ENCODE measurements around the gene ANKRD33B. TPM values are rescaled to one million over a fixed set of nuclear protein-coding genes. Genes with fewer than 3 reads are reported as not detected.

Gene ANKRD33B
- total RNA-seq, 1 donor from 2014 or later: 0.83 TPM

DNA sequence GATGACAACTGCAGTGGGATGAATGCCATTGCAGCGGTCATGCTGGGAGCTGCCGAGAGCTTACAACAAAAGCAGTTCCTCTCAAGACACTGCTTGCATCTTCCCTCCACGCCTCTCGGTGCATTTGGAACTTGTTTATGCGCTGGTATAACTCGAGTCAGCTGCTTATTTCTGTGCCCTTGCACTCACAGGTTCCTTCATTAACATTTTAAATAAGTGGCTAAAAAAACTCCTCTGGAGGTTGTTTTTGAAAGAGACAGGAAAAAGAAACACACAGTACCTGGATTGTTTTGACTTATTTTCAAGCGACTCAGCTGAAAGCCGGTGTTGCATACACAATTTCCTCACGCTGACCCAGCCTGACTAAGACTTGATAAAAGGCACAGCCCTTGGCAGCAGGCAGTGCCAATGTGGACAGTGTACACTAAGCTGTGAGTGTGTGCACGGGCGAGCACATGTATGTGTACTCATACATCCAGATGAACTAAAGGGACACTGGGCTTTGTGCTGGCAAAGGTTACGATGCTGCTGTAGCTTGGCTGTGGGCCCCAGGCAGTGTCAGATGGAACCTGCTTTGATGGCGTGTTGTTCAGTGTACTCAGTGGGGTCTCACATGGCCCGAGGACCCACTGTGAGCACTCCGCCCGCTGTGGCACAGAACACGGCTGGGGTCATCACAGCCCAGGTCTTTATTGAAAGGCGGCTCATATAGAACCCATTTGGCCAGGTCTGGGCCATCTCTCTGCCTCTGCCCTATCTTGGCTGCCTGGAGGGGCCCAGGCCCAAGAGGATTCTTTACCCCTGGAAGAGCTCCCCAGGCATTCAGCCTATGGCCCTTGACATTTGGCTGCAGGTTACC is 92.3 kb downstream of the ANKRD33B start:
- TF ChIP-seq, protein P1, sequence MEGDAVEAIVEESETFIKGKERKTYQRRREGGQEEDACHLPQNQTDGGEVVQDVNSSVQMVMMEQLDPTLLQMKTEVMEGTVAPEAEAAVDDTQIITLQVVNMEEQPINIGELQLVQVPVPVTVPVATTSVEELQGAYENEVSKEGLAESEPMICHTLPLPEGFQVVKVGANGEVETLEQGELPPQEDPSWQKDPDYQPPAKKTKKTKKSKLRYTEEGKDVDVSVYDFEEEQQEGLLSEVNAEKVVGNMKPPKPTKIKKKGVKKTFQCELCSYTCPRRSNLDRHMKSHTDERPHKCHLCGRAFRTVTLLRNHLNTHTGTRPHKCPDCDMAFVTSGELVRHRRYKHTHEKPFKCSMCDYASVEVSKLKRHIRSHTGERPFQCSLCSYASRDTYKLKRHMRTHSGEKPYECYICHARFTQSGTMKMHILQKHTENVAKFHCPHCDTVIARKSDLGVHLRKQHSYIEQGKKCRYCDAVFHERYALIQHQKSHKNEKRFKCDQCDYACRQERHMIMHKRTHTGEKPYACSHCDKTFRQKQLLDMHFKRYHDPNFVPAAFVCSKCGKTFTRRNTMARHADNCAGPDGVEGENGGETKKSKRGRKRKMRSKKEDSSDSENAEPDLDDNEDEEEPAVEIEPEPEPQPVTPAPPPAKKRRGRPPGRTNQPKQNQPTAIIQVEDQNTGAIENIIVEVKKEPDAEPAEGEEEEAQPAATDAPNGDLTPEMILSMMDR (IDR thresholded peaks at IDR 0.05): no peak
- Mint-ChIP-seq H3K9me3 (ENCODE audit: unreplicated experiment) (no peaks in the 10 kb centered on the region), H3K27ac (ENCODE audit: unreplicated experiment) (no peak overlapping the region), H3K36me3 (ENCODE audit: unreplicated experiment) (no peaks in the 10 kb centered on the region), H3K4me3 (ENCODE audit: unreplicated experiment) (no peak overlapping the region), H3K27me3 (ENCODE audit: unreplicated experiment) (no peaks in the 10 kb centered on the region), H3K4me1 (ENCODE audit: unreplicated experiment) (no peaks in the 10 kb centered on the region)
- no peak for DNase-seq (ENCODE audit: extremely low spot score, unreplicated experiment)

DNA sequence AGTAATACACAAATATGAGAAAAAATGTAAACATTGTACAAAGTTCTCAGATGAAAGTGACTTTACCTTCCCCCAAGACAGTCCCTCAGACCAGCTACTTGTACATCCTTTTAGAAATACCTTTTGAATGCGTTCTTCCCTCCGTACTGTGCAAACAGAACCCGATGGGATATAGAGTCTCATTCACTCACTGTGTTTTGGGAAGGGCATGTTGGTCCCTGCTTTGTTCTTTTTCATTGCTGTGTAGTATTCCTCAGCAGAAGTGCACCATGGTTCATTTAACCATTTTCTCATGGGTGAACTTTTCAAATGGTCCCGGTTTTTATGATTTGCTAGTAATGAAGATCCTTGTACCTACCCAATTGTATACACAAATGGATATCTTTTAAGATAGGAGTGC is 94.4 kb downstream of the ANKRD33B start:
- Mint-ChIP-seq H3K4me1 (ENCODE audit: unreplicated experiment) (no peaks in the 10 kb centered on the region), H3K27ac (ENCODE audit: unreplicated experiment) (no peak overlapping the region), H3K27me3 (ENCODE audit: unreplicated experiment) (no peaks in the 10 kb centered on the region), H3K36me3 (ENCODE audit: unreplicated experiment) (no peaks in the 10 kb centered on the region), H3K9me3 (ENCODE audit: unreplicated experiment) (no peaks in the 10 kb centered on the region), H3K4me3 (ENCODE audit: unreplicated experiment) (no peak overlapping the region)
- TF ChIP-seq, protein P1 (IDR thresholded peaks at IDR 0.05): no peak
- no peak for DNase-seq (ENCODE audit: extremely low spot score, unreplicated experiment)

DNA sequence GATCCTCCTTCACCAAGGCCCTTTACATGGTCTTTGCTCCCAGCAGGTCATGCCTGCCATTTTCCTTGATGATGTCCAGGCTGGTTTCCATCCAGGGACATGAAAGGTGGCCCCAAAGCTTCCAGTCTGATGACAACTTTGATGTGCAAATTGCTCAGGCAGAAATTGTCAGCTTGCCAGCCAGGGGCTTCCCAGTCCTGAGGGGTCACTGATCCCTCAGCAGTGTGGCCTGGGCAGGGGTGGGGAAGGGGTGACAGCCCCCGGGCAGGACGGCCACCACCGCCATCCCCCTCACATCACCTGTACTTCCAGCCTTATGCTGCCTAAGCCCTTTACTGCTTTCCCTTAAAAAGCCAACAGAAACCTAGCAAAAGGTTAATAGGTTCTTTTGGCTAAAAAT is 96.3 kb downstream of the ANKRD33B start:
- Mint-ChIP-seq H3K9me3 (ENCODE audit: unreplicated experiment) (no peaks in the 10 kb centered on the region), H3K36me3 (ENCODE audit: unreplicated experiment) (no peaks in the 10 kb centered on the region)

DNA sequence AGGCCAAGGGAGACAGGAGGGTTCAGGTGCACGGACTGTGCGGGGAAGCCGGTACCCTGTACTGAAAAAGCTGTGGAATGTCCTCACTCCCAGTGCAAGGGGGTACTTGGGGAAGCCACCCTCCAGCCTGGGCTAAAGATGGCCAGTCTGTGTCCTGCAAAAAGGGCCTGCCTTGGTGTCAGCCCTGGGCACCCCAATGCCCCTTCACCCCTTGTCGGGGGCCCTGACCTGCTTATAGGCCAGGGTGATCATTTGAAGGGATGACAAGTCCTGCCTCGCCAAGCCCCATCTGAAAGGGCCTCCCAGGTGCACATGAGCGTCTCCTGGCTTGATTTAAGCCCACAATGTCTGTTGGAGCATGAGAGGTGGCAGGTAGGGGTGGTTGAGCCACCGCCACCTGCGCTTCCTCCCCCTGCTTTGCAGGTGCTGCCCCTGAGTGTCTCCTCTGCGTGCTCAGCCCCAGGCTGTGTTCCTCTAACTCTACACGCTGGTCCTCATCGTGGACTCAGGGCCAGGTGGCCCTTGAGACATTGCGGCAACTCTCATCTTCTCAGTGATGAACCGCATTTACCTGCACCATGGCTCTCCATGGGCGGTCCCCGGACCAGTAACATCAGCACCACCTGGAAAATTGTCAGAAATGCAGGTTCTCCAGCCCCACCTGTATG is 97.0 kb downstream of the ANKRD33B start:
- Mint-ChIP-seq H3K4me3 (ENCODE audit: unreplicated experiment) (no peak overlapping the region), H3K27me3 (ENCODE audit: unreplicated experiment) (no peaks in the 10 kb centered on the region), H3K36me3 (ENCODE audit: unreplicated experiment) (no peaks in the 10 kb centered on the region), H3K27ac (ENCODE audit: unreplicated experiment) (no peak overlapping the region), H3K4me1 (ENCODE audit: unreplicated experiment) (no peaks in the 10 kb centered on the region), H3K9me3 (ENCODE audit: unreplicated experiment) (no peaks in the 10 kb centered on the region)
- no peak for DNase-seq (ENCODE audit: extremely low spot score, unreplicated experiment)
- TF ChIP-seq, protein P1 (IDR thresholded peaks at IDR 0.05): no peak

More for the DNA sequence above, 96.3 kb downstream of the ANKRD33B start:
- Mint-ChIP-seq H3K27me3 (ENCODE audit: unreplicated experiment) (no peaks in the 10 kb centered on the region), H3K4me3 (ENCODE audit: unreplicated experiment) (no peak overlapping the region), H3K27ac (ENCODE audit: unreplicated experiment) (no peak overlapping the region), H3K4me1 (ENCODE audit: unreplicated experiment) (no peaks in the 10 kb centered on the region)
- DNase-seq (ENCODE audit: extremely low spot score, unreplicated experiment): no peak
- TF ChIP-seq, protein P1 (IDR thresholded peaks at IDR 0.05): no peak

DNA sequence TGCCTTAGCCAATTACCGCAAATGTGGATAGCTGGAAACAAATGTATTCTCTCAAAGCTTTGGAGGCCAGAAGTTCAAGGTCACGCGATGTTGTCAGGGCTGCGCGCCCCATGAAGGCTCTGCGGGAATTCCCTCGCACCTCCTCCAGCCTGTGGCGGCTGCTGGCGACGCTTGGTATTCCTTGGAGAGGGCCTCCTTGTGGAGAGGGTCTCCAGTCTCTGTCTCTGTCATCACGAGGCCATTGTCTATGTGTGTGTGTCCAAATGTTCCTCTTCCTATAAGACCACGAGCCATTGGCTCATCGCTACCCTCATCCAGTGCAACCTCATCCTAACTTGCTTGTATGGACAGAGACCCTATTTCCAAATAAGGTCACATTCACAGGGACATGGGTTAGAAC is 97.5 kb downstream of the ANKRD33B start:
- TF ChIP-seq, protein P1 (IDR thresholded peaks at IDR 0.05): no peak
- Mint-ChIP-seq H3K9me3 (ENCODE audit: unreplicated experiment) (no peaks in the 10 kb centered on the region), H3K4me1 (ENCODE audit: unreplicated experiment) (no peaks in the 10 kb centered on the region), H3K27ac (ENCODE audit: unreplicated experiment) (no peak overlapping the region), H3K36me3 (ENCODE audit: unreplicated experiment) (no peaks in the 10 kb centered on the region), H3K4me3 (ENCODE audit: unreplicated experiment) (no peak overlapping the region), H3K27me3 (ENCODE audit: unreplicated experiment) (no peaks in the 10 kb centered on the region)
- DNase-seq (ENCODE audit: extremely low spot score, unreplicated experiment): no peak

Measured in osteocyte (in vitro differentiated cells).